ENCODE results near the gene ARL6IP6. TPM values are rescaled to one million over a fixed set of nuclear protein-coding genes. Genes with fewer than 3 reads are reported as not detected.

Gene ARL6IP6
- total RNA-seq: 39.8 and 45.8 TPM in 2 replicates

DNA sequence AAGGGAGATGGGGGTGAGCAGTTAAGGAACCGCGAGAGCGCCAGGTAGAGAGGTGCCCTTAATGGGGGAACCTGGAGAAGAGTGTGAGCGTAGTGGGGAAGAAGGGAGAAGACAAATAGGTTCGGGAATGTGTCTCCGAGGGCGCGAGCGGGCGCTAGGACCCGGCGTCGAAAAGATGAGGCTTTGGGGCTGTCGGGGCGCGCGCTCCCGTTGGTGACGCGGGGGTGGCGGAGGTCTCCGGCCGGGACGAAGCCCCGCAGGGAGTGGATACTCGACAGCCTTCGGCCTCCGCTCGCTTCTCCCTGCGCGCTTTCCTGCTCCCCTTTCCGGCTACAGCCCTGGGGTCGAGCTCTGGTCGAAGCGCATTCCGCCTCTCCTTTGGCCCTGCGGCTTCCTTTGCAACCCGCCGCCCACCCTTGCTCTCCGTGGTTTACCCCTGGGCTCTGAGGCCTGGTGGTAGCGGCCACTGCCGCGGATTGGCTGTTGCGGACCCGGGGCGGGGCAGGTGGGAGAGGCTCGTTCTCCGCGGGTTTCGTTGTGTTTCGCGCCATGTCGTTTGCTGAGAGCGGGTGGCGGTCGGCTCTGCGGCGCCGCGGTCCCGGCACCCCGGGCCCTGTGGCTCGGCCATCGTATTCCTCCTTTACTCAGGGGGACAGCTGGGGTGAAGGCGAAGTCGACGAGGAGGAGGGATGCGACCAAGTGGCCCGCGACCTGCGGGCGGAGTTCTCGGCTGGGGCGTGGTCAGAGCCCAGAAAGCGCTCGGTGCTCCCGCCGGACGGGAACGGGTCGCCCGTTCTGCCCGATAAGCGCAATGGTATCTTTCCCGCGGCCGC lies at the start of gene ARL6IP6:
Gene ARL6IP6, plus strand, starts transcription at position 545 of the 833 bp plus-strand sequence. Its CDS starts 5 bp downstream, at position 550.

DNA sequence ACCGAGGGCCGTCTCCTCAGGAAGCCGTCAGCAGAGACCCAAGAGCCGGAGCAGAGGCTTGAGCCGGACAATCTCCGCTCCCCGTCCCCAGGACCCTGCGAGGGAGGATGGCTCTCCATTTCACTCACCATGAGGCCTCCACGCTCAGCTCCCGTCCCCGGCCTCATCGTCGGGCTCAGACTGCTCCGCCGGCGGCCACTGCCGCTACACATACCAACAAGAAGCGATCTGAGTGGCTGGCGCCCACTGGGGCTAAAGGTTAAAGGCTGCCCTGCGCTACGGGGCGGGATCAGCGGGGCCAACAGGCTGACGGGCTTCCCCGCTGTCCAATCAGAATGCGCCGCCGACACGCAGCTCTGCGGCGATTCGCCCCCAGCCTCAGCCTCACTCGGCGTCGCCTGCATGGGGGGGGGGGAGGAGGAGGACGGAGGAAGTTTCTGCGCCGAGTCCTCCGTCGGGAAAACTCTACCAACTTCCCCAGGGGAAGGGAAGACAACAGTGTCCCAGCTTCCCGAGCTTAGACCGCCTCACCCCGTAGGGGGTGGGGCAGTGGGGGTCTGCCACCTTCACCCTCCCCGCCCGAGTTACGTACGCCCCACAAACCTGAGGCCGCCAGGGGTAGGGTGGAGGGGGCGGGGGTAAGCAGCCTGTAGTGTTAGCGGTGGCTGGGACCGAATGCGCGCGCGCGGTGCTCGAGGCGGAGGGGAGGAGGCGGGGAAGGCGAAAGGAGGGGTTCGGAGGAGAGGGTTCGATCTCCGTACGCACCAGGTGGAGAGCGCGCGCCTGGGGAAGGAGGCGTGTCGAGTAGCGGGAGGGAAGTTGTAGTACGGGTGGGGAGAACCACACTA lies 968 bp upstream of the ARL6IP6 start, which contains the start of gene PRPF40A:
Gene PRPF40A, minus strand, starts transcription at position 234 of the 848 bp plus-strand sequence. Its CDS starts 22 bp downstream, at position 212.

Other genes starting within 250 kb of the ARL6IP6 start
- 141 and 151 TPM in 2 replicates for gene PRPF40A, start 1.2 kb upstream of the ARL6IP6 start, total RNA-seq